HCT116 (cell line): ENCODE measurements around the gene MGRN1.

Experiments
- POLR2A ChIP-seq: IDR thresholded peaks from 2 replicates; pipeline ENCODE4 v1.7.0; 2011; ENCODE audit warnings: borderline replicate concordance; ENCODE audit not compliant: insufficient read depth, insufficient read length; ENCODE audit errors: extremely low read depth
- POLR2AphosphoS5 ChIP-seq: IDR thresholded peaks from 2 replicates; pipeline ENCODE4 v1.6.1; 2011; ENCODE audit warnings: mild to moderate bottlenecking, low read depth, low read length, moderate library complexity
- YY1 ChIP-seq: IDR thresholded peaks from 2 replicates; pipeline ENCODE4 v1.6.1; 2011; ENCODE audit warnings: low read length, low read depth, moderate library complexity, mild to moderate bottlenecking; ENCODE audit not compliant: insufficient replicate concordance; ENCODE audit errors: extremely low read depth
- ZFX ChIP-seq: fragments of 450-650 bp; IDR thresholded peaks from 2 replicates; pipeline ENCODE4 v1.6.1; 2017
- ZNF274 ChIP-seq: fragments of 200-500 bp; sonication (Bioruptor generic); IDR thresholded peaks from 2 replicates; pipeline ENCODE4 v1.6.1; 2014; ENCODE audit warnings: mild to moderate bottlenecking, low read depth, low read length, inconsistent platforms
- TF ChIP-seq, protein P1 (sequence below): IDR thresholded peaks from 2 replicates; pipeline ENCODE4 v1.6.1; 2012; ENCODE audit warnings: low read depth
- TF ChIP-seq, protein P2 (sequence below), 3 experiments: fragments of 200-600 bp in 1 of 3; sonication (generic) in 1 of 3; IDR thresholded peaks in 2 of 3; conservative IDR thresholded peaks in 1 of 3; 2 replicates each; pipeline ENCODE4 v1.5.1; 2012 to 2017; ENCODE audit warnings: low read depth in 2 of 3, low read length in 2 of 3, antibody characterized with exemption in 1 of 3, borderline replicate concordance in 1 of 3, control low read depth in 1 of 3, mild to moderate bottlenecking in 1 of 3, mixed read lengths in 1 of 3, mixed run types in 1 of 3, moderate library complexity in 1 of 3; ENCODE audit not compliant: insufficient read depth in 1 of 3
- TF ChIP-seq, protein P3 (sequence below): IDR thresholded peaks from 2 replicates; pipeline ENCODE4 v1.6.1; 2012
- TF ChIP-seq, protein P4 (sequence below): IDR thresholded peaks from 2 replicates; pipeline ENCODE4 v1.6.1; 2012

DNA sequence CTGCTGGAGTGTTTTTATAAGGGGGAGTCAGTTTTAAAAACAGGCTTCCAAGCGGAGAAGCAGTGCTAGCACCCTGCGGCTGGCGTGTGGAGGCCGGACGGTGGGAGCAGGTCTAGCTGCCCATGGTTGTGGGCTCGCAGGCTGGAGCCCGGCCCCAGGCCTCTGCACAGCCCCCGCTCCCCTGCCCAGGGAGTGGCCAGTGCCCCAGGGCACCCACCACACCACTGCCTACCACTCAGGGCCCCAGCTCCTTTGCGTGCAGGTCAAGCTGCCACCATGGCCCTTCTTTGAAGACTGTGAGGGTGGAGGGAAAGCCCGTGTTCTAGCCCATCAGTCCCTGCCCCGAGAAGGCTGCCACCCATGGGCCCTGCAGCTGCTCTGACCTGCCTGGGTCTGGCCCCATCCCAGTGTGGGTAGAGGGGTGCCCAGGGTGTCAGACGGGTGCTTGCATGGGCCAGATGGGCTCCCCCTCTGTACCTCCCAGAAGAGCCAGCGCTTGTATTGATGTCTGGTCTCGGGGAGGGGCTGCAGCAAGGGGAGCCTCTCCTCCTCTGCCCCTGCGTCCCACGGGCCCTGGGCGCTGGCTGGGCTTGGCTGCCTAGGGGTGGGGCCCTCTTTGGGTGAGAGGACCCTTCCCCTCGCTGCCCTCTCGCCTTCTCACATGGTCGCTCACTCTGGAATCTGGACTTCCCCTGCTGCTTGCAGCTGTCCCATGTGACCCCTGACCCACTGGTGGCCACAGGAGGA, 67.2 kb downstream of the MGRN1 start:
- no peak for TF ChIP-seq POLR2A
- TF ChIP-seq ZNF274: no peak
- TF ChIP-seq, protein P1, sequence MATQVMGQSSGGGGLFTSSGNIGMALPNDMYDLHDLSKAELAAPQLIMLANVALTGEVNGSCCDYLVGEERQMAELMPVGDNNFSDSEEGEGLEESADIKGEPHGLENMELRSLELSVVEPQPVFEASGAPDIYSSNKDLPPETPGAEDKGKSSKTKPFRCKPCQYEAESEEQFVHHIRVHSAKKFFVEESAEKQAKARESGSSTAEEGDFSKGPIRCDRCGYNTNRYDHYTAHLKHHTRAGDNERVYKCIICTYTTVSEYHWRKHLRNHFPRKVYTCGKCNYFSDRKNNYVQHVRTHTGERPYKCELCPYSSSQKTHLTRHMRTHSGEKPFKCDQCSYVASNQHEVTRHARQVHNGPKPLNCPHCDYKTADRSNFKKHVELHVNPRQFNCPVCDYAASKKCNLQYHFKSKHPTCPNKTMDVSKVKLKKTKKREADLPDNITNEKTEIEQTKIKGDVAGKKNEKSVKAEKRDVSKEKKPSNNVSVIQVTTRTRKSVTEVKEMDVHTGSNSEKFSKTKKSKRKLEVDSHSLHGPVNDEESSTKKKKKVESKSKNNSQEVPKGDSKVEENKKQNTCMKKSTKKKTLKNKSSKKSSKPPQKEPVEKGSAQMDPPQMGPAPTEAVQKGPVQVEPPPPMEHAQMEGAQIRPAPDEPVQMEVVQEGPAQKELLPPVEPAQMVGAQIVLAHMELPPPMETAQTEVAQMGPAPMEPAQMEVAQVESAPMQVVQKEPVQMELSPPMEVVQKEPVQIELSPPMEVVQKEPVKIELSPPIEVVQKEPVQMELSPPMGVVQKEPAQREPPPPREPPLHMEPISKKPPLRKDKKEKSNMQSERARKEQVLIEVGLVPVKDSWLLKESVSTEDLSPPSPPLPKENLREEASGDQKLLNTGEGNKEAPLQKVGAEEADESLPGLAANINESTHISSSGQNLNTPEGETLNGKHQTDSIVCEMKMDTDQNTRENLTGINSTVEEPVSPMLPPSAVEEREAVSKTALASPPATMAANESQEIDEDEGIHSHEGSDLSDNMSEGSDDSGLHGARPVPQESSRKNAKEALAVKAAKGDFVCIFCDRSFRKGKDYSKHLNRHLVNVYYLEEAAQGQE: no peak
- TF ChIP-seq, protein P2, sequence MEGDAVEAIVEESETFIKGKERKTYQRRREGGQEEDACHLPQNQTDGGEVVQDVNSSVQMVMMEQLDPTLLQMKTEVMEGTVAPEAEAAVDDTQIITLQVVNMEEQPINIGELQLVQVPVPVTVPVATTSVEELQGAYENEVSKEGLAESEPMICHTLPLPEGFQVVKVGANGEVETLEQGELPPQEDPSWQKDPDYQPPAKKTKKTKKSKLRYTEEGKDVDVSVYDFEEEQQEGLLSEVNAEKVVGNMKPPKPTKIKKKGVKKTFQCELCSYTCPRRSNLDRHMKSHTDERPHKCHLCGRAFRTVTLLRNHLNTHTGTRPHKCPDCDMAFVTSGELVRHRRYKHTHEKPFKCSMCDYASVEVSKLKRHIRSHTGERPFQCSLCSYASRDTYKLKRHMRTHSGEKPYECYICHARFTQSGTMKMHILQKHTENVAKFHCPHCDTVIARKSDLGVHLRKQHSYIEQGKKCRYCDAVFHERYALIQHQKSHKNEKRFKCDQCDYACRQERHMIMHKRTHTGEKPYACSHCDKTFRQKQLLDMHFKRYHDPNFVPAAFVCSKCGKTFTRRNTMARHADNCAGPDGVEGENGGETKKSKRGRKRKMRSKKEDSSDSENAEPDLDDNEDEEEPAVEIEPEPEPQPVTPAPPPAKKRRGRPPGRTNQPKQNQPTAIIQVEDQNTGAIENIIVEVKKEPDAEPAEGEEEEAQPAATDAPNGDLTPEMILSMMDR (IDR thresholded peaks at IDR 0.05 in 2 of 3, conservative IDR thresholded peaks at IDR 0.05 in 1 of 3; ENCODE audit: borderline replicate concordance in 1 of 3, insufficient read depth in 1 of 3, low read depth in 2 of 3, low read length in 2 of 3): no peak
- no peak for TF ChIP-seq POLR2AphosphoS5
- TF ChIP-seq, protein P3, sequence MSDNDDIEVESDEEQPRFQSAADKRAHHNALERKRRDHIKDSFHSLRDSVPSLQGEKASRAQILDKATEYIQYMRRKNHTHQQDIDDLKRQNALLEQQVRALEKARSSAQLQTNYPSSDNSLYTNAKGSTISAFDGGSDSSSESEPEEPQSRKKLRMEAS: no peak
- TF ChIP-seq YY1: no peak
- no peak for TF ChIP-seq ZFX
- TF ChIP-seq, protein P4, sequence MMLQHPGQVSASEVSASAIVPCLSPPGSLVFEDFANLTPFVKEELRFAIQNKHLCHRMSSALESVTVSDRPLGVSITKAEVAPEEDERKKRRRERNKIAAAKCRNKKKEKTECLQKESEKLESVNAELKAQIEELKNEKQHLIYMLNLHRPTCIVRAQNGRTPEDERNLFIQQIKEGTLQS: no peak
